Measurements from ENCODE around the gene PDE6G. TPM values are rescaled to one million over a fixed set of nuclear protein-coding genes. Genes with fewer than 3 reads are reported as not detected.
"Not testable (repeated sequence)": the region's sequence is repeated elsewhere in the genome, so short reads cannot be mapped to it uniquely, and the experiment has no call there.

PDE6G gene
- polyA plus RNA-seq, 3 donors = 0.20 to 1.0 (median 0.45) TPM

DNA sequence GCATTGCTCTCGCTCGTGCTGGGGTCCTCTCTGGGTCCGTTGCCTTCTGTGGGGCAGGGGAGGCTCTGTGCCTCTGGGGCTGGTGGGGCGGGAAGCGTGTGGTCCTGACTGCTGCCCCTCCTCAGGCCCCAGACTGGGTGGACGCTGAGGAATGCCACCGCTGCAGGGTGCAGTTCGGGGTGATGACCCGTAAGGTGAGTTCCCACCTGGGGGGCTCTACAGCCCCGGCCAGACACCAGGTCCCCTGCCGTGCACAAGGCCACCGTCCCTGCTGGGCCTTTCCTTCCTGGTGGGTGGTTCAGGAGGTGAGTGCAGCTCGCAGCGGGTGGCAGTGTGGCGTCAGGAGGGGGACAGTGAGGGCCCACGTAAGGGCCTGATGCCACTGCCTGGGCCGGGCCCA lies 34.2 kb upstream of the PDE6G start:
- 87 to 92% (median 88%) methylated on average over 13 to 17 of the region's 17 CpGs for WGBS, 3 donors
- no peak overlapping the region for H3K27ac ChIP-seq (ENCODE audit: low read depth, low read length)

GRCh38 chr17:81690066-81690465 lies 33.7 kb upstream of the PDE6G start:
- no peak overlapping the region for H3K27ac ChIP-seq (ENCODE audit: low read depth, low read length)
- WGBS, 3 donors = 91 to 94% (median 93%) methylated on average over 17 to 18 of the region's 18 CpGs

DNA sequence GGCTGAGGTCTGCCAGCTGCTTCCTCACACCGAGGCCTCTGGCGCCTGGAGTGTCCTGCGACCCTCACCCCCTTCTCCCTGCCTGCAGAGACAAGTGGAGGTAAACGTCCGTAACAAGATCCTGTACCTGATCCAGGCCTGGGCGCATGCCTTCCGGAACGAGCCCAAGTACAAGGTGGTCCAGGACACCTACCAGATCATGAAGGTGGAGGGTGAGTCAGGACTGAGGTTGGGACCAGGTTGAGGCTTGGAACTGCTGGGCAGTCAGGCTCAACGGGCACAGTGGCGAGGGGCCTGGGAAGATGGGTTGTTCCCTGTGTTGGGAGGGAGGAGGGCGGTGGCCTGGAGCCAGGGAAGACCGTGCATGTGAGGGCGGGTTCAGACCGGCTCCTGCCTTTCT lies 32.3 kb upstream of the PDE6G start:
- H3K27ac ChIP-seq (ENCODE audit: low read depth, low read length) = no peak overlapping the region
- 86 to 90% (median 88%) methylated on average over 14 of the region's 14 CpGs for WGBS, 3 donors

GRCh38 chr17:81687770-81688541 lies 31.6 kb upstream of the PDE6G start:
- no peak overlapping the region for H3K27ac ChIP-seq (ENCODE audit: low read depth, low read length)
- 93 to 97% (median 93%) methylated on average over 34 to 41 of the region's 41 CpGs for WGBS, 3 donors

- 91 to 93% (median 92%) methylated on average over 19 to 20 of the region's 20 CpGs for WGBS, 3 donors
- H3K27ac ChIP-seq (ENCODE audit: low read depth, low read length) = no peak overlapping the region
Measured at GRCh38 chr17:81686614-81687013, 30.3 kb upstream of the PDE6G start.

DNA sequence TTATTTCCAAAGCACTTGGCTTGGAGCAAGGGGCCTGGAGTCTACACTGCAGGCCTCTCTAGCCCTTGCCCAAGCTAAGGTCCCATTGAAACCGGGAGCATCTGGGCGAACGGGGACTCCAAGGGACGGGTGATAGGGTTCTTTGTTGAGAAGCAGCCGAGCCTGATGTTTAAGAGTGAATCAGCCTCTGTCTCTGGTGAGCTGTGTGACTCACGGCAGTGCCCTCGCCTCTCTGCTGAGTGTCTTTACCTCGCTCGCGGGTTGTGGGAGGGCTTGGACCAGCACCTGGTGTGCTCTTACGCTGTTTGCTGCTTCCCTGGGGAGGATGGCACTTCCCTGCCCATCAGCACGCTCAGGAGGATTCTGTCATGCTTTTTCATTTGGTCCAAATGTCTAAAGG lies 28.8 kb upstream of the PDE6G start:
- 67 to 75% (median 73%) methylated on average over 12 of the region's 12 CpGs for WGBS, 3 donors

DNA sequence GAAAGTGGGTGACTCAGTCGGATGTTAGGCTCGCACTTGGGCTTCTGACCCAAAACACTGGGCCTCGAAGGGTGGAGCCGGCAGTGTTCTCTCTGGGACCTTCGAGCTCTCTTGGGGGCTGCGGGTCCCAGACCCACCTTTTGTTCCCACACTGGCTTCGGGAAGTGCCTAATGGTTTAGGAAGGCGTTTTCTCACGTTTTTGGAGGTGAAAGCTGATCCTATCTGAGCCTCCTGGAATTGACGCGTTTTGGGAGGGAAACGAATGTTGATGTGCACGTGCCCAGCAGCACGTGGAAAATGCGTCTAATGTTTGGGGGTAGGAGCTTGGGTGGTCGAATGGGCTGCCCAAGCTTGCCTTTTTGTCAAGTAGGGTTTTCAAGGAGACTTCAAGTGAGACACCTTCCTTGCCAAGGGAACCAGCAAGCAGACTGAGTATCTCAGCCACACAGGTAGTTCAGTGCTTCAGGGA lies 28.1 kb upstream of the PDE6G start:
- H3K27ac ChIP-seq (ENCODE audit: low read depth, low read length) = no peak overlapping the region
- WGBS, 3 donors = 1 to 4% (median 3%) methylated on average over 16 of the region's 16 CpGs

More for the DNA sequence above, 28.8 kb upstream of the PDE6G start:
- H3K27ac ChIP-seq (ENCODE audit: low read depth, low read length) = no peak overlapping the region

DNA sequence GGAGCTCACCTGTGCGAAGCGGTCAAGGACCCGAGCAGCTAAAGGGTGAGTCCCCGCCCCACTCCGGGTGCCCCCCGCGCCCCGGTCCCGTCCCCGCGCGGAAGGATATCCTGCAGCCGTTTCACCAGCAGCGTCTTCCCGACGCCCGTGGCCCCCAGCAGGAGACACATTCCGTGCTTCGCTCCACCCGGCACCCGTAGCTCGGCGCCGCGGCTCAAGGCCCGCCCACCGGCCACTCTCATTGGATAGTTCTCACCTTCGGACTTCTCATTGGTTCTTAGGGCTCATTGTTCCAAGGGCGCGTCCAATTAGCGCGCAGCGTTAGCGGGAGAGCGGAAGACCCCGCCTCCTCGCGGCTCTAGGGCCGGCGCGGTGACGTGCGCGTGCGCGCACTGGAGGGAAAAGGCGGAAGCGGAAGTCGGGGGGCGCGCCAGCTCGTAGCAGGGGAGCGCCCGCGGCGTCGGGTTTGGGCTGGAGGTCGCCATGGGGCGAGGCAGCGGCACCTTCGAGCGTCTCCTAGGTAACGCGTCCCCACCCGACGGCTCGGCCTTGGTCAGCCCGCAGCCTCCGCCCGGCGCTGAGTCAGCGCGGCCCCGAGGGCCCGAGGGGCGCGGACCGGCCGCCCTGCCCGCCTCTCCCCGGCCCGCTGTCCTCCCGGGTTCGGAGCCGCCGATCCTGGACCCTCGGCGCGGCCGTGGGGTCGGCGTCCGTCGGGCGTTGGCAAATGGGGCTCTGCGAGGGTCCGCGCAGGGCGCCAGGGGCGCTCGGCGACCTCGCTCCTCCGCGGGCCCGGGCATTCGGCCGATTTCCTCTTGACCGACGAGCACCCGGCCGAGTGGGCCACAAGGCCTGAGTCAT lies 27.5 kb upstream of the PDE6G start, which contains the start of the genes ARL16 and HGS:
TSS of gene ARL16 (minus strand) at position 214 of the 858 bp plus-strand sequence. CDS start at position 170, 44 bp downstream.
TSS of gene HGS (plus strand) at position 428 of the 858 bp plus-strand sequence. CDS start at position 484, 56 bp downstream.
- WGBS, 3 donors = 0 to 1% (median 0%) methylated on average over 100 to 112 of the region's 112 CpGs
- no peak within 1 kb of the TSS for H3K27ac ChIP-seq (ENCODE audit: low read depth, low read length)

GRCh38 chr17:81683208-81683583 lies 26.9 kb upstream of the PDE6G start:
- 0 to 1% (median 0%) methylated on average over 29 to 37 of the region's 37 CpGs for WGBS, 3 donors
- H3K27ac ChIP-seq (ENCODE audit: low read depth, low read length) = no peak overlapping the region

GRCh38 chr17:81682565-81683207 lies 26.3 kb upstream of the PDE6G start:
- no peak overlapping the region for H3K27ac ChIP-seq (ENCODE audit: low read depth, low read length)
- 32 to 41% (median 35%) methylated on average over 19 of the region's 19 CpGs for WGBS, 3 donors

GRCh38 chr17:81681672-81682071 lies 25.3 kb upstream of the PDE6G start:
- 57 to 80% (median 79%) methylated on average over 17 of the region's 17 CpGs for WGBS, 3 donors
- no peak overlapping the region for H3K27ac ChIP-seq (ENCODE audit: low read depth, low read length)

DNA sequence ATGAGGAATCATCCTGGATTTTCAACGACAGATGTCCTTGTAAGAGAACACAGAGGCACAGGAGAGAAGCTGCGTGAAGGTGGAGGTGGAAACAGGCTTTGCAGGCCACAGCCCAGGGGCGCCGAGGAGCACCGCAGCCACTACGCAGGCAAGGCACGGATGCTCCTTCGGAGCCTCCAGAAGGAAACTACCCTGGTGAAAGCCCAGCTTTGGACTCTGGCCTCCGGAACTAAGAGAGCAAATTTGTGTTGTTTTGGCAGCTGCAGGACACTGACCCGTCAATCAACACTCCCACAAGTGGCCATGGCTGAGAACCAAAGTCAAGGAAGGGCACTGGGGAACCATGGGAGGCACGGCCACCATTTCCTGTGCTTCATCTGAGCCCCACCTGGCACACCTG lies 23.8 kb upstream of the PDE6G start:
- H3K27ac ChIP-seq (ENCODE audit: low read depth, low read length) = no peak overlapping the region
- 81 to 86% (median 84%) methylated on average over 11 of the region's 11 CpGs for WGBS, 3 donors

DNA sequence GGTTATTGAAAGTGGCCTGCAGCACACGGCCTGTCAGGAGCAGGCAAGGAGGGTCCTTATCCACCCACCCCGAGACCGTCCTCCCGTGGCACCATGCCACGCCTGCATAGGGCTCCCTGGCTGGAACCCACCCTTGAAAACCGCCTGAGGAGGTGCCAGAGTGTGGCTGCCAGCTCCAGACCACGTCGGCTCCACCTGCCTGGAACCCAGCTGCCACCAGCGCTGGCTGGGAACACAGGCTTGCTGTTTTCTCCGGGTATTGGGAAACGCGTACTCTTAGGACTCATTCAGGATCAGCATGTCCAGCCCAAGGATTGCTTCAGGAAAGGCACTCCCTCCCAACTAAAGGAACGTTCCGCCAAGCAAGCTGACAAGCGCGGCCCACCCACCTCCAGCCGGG lies 20.6 kb upstream of the PDE6G start:
- 80 to 93% (median 92%) methylated on average over 17 of the region's 17 CpGs for WGBS, 3 donors

DNA sequence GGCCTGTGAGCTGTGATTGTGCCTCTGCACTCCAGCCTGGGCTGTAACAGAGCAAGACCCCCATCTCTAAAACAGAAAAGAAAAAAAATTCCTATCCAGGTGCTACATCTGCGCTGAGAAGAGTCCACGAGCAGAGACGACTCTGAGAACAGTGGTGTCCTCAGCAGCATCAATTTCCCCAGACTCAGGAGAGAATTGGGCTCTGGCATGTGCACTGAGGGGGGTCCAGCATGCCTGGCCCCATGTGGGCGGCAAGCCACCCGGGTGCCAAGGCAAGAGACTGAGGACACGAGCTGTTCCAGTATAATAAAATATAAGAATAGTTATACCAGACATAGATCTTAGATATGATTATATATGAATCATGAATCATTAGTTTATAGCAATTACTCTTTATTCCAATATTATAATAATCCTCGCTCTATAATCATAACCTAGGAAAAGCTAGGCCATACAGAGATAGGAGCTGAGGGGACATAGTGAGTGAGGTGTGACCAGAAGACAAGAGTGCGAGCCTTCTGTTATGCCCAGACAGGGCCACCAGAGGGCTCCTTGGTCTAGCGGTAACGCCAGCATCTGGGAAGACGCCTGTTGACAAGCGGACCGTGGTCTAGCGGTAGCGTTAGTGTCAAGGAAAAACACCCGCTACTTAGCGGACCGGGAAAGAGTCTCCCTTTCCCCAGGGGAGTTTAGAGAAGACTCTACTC lies 19.3 kb upstream of the PDE6G start:
- WGBS, 3 donors = 34 to 46% (median 40%) methylated on average over 18 of the region's 18 CpGs
- H3K27ac ChIP-seq (ENCODE audit: low read depth, low read length) = not testable (repeated sequence)

More for the DNA sequence above, 20.6 kb upstream of the PDE6G start:
- no peak overlapping the region for H3K27ac ChIP-seq (ENCODE audit: low read depth, low read length)

DNA sequence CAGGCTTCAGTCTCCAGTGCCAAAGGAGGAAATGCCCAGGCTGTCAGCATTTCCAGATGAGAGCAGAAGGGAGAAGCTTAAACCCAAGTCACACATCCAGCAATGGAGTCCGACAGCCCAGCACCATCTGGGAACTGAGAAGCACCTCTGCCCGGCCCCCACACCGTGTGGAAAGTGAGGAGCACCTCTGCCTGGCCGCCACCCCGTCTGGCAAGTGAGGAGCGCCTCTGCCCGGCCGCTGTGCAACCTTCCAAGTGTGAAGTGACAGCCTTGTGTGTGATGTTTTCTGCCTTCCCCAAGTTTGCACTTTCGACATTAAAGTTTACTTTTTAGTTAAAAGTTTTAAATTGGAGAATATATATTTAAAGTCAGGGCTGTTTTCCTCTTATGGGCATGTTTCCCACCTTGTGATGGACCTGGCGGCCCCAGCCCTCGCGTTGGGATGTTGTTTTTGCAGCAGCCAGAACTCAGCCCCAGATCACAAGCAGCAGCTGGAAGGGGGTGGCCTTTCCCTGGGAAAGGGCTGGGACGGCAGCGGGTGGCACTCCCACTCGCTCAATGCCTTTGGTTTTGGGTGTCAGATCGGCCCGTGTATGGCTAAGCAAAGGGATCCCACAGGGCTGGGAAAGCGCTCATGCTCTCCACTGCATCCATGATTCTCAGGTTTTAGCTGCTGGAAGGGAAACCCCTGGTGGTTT lies 17.4 kb upstream of the PDE6G start:
- no peak overlapping the region for H3K27ac ChIP-seq (ENCODE audit: low read depth, low read length)
- WGBS, 3 donors = 83 to 85% (median 84%) methylated on average over 18 of the region's 18 CpGs

DNA sequence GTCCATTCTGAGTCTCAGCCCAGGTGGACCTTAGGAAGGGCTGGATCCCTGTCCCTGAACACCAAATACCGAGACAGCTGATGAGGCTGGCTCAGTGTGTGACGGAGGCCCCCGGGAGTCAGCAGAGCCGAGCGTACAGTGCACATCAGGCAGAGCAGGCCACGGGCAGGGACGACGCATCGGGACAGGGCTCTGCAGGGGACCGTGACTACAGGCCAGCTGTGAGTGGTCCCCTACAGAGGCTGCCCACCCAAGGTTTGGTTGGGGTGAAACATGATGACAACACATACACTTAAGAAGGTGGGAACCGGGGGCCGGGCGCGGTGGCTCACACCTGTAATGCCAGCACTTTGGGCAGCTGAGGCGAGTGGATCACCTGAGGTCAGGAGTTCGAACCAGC lies 16.6 kb upstream of the PDE6G start:
- WGBS, 3 donors = 92 to 95% (median 93%) methylated on average over 13 to 16 of the region's 16 CpGs
- no peak overlapping the region for H3K27ac ChIP-seq (ENCODE audit: low read depth, low read length)

GRCh38 chr17:81672504-81672903 lies 16.2 kb upstream of the PDE6G start:
- no peak overlapping the region for H3K27ac ChIP-seq (ENCODE audit: low read depth, low read length)
- WGBS, 3 donors = 78 to 89% (median 84%) methylated on average over 18 of the region's 18 CpGs

All from adipose tissue (tissue), 3 donors.